ELR (cell line): ENCODE data around the gene COL13A1.

Source experiments
- DNase-seq: peaks from one replicate; pipeline ENCODE4 v3.0.0-alpha.2; 2015; ENCODE audit warnings: low read depth

Gene COL13A1

DNA sequence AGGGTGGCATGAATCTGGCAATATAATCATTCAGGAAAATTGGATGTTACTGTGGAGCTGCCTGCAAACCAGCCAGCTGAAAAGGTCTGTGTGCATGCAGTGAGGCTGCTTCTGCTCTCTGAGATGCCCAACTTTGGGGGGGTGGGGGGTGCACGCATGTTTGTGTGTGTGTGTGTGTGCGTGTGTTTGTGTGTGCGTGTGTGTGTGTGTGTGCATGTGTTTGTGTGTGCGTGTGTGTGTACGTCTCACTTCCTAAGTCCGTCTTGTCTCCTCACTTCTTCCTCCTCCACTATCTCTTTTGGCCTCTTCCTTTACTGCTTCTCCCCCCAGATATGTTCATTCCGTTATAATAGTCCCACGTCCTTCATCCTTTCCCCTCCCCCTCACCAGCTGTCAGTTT, 148.1 kb downstream of the COL13A1 start:
- no peak for DNase-seq

DNA sequence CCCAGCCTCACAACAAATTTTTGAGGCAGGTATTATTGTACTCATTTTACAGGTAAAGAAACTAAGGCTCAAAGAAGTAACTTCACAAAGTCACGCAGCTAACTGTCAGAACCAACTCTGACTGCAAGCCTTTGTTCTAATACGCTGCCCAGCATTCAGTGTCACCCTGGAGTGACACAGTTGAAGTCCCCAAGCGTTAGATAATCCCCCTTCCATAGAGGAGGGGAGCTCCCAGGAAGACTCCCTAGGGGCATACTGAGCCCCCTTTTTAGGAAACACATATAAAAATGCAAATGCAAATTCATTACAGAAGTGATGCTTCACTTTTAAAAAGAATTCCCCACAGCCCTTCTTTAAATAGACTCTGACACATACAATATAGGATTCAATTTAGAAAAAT, 150.0 kb downstream of the COL13A1 start:
- DNase-seq, result no peak

DNA sequence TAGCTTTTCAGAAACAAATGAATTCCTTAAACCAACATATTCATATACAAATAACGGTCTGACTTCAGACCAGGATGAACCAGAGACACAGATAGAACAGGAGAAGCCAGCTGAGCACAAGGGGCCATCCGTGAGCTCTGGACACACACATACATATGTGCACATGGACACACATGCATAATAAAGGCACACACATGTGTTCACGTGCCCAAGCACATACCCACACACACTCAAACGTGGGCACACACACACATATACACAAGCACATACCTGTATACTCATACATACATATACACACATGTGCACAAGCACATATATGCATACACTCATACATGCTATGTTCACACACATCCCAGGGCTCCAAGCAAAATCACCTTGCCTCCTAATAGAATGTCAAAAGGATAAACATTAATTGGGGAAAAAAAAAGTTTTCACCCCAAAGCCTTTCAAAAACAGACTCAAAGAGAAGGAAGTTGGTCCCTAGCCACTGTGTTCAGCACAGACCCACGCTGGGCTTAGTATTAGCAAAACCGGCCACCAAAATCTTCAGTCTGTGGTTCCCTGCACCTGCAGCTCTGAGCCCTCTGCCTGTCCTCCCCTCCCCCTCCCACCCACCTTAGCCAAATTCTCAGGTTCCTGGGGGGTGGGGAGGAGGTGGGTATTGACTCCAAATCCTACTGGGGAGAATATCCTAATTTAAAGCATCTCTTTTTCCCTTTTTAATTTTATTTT, 150.5 kb downstream of the COL13A1 start:
- DNase-seq, result no peak

DNA sequence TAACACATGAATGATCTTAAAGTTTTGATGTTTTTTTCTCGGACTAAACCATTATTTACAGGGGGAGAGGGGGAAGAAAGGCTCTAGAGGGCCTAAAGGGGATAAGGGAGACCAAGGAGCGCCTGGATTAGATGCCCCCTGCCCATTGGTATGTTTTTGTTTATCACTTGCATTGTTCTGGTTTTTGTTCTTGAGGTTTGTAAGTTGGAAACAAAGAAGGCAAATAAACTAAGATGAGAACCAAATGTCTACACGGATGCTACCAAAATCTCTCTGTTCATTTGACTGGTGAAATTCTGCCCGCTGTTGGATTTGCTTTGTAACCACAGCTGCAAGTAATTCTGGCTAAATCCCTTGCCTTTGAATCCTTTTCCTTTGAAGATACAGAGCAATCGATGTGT, 151.1 kb downstream of the COL13A1 start:
- no peak for DNase-seq

DNA sequence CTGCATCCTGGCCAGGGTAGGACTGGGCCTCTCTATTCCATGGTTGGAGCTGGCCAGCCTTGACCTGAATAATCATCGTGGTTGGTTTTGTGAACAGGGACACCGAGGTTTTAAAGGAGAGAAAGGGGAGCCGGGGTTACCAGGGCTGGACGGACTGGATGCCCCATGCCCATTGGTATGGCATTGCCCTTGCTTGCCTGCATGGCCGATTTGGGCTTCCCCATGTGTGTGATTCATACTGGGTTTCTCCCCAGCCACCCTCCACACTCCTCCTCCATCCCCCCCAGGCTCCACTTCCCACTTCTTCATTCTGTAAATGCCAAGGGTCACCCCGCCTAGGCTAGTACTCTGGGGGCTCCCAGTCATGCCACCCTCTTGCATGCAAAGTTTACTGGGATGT, 152.1 kb downstream of the COL13A1 start:
- no peak for DNase-seq

DNA sequence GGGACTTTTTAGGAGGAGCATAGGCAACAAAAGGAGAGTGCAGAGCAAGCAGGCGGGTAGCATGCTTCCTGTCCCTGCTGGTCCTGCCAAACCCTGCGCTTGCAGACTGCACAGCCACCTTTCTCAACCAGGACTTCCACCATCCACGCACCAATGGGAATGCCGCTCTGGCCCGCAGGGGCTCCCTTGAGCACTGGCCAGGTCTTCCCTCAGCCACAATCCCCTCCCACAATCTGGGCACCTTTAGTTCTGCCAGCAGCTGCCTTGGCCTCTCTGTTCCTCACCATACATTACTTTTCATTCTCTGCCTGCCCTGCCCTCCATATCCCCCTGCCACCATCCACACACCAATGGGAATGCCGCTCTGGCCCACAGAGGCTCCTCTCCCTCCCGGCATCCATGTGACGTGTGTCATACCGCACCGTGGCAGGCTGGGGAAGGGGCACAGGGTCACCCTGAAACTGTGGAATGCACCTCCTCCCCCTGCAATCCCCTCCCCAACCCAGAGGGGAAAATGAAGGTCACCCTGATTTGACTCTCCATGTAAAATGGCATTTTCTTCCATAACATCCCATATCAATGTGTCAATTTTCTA, 153.6 kb downstream of the COL13A1 start:
- DNase-seq, result no peak

DNA sequence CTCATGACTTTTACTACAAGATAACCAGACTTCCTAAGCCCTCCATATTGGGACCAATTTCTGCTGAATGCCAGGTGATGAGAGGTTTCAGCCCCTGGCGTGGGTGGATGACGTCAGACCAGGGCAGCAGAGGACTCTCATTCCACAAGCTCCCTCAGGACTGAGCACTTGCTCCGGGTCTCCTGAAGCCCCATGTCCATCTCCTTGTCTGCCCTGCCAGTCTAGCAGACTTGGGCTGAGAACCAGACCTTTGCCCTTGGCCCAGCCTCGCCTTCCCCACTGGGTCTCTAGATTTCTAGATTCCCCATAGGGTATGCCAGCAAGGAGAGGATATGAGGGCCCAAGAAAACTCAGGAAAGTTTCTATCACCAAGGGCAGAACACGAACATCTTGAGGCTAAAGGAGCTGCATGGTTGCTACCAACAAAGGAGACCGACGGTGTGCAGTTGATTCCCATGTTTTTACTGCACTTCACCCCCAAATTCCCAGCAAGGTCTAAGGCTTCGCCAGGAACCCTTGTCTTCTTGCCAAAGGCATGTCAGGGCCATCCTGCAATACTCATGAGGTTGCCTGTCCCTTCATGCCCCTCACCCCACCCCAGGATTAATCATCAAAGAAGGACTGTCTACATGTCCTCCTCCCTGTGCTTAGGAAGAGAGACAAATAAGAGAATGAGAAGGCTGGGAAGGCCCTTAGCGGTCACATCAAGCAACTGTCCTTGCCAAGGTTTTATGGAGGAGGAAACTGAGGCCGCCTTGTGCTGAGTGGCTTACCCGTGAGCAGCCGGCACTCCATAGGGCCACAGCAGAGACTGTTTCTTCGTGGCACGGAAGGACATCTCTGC, 154.4 kb downstream of the COL13A1 start:
- DNase-seq, result no peak

DNA sequence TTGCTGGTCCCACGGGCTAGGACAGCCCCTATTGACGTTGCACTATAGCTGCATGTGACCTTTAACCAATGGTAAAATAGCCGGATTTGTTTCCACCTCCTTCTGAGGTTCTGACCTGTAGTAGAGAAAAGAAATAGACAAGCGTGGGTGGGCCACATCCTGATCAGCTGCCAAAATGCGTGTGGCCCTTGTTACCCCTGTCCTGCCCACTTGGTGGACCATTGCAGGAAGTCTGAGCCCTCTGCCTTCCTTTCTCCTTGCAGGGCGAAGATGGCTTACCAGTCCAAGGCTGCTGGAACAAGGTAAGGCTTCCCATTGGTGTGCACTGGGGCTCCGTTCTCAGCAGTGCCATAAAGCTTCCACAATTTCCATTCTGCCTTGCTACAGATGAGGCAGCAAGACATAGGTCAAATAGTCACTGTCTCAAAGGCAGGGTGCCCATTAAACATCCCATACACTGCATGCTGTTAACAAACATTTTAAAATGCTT, 155.1 kb downstream of the COL13A1 start:
- no peak for DNase-seq

DNA sequence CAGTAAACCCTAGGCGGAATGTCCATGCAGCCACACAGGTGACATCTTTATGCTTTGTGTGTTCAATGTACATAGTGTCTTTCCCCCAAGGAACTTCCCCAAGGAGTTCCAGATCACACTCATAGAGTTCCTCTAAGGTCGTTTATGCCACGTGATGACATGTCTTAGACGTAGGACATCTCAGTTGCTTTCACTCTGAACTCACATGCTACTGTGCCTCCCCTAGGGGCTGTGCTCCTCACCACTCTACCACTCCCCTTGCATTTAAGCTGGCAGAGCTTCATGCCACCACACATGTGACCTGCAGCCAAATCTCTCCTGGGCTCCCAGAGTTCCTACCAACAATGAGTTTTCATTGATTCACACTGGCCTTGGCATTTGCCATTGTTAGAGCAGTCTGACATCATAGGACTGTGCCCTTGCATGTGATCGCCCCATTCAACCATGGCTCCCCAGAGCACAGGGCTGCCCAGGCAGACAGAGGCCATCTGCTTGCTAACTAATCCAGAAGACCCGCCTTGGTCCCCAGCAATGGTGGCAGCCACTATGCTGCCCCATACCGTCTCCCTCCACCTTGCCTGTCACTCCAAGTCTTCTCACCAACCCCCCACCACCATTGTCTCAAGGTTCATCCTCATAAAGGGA, 155.7 kb downstream of the COL13A1 start:
- no peak for DNase-seq

DNA sequence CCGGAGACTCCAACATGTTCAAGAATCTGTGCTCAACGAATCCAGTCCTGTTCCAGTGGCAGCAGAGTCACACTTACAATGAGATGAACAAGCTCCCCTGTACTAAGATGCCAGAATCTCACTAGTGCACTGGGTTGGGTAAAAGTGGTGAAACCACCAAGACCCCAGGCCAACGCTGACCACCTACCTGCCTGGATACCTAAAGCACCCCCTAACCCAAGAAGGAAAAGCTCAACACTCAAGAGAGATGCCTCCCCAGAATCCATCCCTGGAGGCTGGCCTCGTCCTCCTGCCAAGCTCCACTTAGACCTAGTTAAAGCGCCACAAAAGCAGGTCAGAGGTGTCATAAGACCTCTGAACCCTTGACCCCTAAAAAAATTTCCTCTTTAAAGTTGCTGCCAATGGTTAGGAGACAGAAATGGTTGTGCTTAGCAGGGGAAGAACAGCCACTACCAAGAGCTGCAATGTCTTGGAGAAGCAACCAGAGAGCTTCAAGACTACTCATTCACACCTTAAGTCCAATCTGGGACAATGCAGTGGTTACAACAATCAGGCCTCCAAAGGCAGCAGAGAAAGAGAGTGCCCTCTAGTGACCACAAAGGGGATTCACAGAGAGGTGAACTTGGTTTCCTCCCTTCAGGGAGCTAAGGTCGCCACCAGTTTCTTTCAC, 156.3 kb downstream of the COL13A1 start:
- DNase-seq, result peak; percentile 69

DNA sequence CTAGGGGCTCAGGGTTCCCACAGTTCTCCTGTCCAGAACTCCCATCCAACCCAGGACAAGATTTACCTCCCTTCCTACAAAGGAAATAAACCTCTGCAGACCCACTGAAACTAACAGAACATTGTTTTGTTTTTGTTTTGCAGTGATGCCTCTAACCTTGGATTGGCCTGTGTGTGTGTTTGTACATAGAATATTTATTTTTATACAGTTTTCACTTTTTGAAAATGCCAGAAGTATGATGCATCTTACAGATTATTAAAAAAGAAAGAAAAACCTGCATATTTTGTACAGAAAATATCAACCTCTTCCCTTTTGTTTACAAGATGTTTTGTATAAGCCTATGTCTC, 156.8 kb downstream of the COL13A1 start:
- no peak for DNase-seq

DNA sequence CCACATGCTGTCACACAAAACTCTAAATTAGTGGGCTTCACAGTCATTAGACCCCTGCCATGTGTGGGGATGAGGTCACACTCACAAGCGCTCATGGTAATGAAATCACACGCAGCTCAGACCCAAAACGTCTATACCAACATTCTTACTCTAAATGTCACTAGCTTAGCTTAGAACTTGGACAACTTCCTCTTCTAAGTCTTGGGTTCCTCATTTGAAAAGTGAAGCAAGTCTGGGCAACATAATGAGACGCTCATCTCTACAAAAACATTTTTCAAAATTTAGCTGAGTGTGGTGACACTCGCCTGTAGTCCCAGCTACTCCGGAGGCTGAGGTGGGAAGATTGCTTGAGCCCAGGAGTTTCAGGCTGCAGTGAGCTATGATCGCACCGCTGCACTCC, 158.2 kb downstream of the COL13A1 start:
- DNase-seq, result no peak

DNA sequence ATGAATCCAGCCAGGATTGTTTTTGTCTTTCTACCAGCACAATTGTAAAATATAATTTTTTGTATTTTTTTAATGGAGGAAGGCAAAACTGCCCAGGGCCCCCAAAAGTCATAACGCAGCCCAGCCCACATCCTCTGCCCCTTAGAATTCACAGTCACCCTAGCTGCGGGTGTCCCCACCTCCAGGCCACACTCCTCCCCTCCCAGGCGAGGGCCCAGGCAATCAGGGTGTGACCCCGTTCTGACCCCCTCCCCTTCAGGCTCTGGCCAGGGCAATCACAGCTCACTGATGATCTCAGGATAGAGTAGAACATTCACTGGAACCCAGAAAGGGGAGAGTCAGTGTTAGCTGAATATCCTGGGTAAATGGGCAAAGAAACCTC, 158.9 kb downstream of the COL13A1 start:
- DNase-seq, result no peak

DNA sequence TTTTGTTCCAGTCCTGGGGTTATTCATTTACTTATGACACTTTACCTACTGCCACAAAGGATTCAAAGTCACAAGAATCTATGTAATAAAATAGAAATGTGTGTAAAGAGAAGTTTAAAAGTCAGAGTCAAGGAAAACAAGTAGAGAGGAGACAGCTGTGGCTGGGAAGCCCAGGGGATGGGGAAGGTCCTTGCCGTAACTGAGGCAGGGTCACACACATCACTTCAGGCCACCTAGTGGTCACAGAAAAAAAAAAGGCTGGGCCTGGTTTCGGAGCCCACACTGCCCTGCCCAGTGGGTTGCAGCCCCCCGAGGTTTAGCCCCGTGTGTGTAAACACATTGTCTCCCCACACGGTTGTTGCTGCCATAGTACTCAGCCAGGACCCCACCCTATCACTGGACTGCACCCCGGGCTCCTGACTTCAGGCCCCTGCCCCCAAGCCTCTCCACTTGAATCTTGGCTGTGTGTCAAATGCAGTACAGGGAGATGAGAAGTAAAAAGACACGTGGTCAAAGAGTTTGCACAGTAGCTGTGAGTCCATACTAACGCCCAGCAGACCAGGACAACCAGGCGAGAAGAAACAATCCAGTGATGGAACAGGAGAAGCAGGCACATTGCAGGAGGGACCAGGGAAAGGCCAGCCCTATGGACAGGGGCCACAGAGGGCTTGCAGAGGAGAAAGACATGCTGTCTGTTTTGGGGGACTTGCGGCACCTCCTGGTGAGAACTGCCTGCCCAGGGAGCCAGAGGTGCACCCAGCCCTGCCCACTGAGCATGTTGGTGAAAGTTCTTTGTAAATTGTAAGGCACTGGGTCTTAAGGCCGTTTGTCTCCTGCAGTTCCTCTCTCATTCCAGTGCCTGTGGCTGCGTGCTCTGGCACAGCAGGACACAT, 159.5 kb downstream of the COL13A1 start:
- DNase-seq, result peak; percentile 20

DNA sequence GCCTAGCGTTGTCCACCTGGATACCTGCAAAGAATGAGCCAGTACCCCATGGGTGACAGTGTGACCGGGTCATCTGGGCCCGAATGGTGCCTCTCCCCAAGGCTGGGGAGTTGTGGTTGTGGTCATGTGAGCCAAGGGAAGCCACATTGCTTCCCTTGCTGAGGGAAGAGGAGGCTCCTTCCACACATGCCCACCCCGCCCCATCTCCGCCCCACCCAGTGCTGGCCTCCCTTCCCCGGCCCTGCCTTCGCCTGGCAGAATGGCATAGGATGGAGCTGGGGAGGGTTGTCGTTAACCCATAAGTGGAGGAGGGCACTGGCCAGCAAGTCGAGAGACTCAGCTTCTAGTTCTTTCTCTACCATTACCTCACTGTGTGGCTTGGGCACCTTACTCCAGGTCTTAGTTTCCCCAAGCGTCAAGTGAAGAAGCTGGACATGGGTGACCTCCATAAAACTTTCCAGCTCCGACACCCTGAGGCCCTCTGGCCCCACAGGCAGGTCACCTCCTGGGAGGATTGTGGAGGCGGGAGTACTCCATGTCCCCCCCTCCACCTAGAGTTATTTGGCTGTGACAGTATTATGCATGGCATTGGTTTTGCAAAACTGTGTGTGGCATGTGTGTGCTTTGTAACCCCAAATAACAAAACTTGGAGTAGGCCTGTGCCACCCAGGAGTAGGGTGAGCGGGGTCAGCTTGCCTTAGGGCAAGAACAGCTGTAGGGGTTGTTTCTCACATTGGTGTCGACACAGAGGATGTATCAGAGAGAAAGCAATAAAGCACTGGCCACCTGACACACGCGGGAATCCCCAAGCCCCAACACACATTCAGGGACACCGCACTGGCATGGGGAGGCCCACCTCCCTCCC, 160.4 kb downstream of the COL13A1 start:
- DNase-seq, result no peak

DNA sequence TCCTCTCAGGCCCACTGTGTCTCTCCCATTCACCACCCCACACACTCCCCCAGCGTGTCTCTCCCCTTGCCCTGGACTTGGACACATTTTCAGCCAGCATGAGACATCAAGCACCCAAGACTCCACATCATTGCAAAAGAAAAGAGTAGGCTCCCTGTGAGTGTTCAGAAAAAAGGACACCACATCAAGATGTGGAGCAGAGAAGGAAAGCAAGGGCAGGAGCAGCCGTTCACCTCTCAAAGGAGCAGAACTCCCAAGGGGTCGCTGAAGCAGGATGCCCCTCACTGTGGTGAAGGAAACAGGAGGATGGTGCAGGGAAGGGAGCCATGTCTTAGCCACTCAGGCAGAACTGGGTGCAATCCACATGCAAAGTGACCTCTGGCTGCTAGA, 161.0 kb downstream of the COL13A1 start:
- no peak for DNase-seq

DNA sequence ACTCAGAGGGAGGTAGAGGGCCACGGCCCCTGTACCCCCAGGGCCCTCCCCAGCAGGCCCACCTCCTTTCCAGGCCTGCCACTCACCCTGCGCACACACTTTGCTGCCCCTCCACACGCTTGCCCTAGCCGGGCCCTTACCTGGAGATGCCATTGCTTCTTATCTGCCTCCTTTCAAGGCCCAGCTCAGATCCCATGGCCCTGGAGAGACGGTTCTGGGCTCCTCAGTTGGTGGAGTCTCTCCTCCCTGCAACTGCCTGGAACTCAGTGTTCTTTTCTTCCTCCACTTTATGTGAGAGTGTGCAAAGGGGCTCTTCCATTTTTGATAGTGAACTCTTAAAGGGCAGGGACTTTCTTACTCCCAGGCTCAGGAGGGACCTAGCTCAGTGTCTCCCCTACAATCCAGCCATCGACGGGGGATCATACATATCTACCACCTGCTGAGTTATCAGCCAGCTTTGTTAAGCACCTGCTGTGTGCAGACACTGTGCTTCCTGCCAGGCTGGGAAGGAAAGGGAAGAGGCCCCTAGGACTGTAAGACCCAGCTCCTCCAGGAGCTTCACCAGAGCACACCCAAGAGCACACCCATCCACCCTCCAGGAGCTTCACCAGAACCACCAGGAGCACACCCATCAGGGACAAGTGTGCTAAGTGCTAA, 161.6 kb downstream of the COL13A1 start:
- DNase-seq, result no peak

DNA sequence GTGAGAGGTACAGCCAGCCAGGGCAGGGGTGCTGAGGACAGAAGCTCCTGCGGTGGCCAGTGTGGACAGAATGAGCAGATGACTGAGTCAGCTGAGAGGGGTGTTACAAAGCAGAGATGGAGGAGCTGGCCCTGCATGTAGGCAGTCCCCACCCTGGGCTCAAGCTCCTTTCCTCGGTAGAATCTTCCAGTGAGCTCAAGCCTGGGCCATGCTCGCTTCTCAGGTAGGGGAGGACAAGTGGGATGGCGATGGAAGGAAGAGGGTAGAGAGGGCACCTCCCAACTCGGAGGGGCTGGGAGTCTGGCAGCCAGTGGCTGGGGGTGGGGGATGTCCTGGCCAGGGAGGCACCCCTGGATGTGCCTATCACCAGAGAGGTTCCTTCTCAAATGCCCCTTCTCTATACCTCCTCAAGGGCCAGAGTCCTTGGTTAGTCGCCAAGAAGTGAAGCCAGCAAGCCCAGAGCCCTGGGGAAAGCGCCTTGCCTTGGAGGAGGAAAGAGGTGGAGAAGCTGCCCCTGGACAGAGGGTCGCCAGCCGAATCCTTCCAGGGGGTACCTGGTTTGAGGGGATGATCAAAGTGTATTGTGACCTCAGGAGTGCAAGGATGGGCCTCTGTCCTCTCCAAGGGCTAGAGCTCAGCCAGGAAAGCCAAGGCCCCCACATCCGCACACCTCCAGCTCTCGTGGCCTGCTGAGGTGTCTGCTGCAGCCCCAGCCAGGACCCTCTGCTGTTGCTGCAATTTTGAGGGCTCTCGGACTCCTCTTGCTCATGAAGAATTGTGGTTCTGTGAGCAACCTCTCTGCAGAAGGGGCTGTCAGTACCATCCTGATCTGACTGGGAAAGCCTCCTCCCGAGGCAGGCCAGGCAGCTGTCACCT, 162.4 kb downstream of the COL13A1 start:
- no peak for DNase-seq

DNA sequence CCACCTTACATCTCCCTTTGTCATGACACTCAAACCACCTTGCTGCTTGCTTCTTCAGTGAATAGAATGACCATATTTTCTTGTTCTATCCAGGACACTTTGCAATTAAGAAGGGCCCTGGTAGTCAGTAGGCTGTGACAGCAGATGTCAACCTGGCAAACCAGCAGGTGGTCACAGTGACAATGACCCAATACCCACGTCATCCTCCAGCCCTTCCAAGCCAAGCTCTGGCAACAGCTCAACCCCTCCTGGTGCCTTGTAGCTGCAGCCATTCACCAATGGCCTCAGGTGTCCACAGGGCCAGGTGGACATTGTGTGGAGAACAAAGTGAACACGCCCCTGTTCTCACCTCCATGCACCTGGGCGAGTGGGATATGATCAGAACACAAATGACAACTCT, 163.4 kb downstream of the COL13A1 start:
- DNase-seq, result no peak
